Stimulated activated CD4-positive, alpha-beta T cell treated with anti-CD3 and anti-CD28 coated beads, Interleukin-4, amount 100 ng/mL, for 48 hours (primary cell): Measurements from ENCODE around the gene GSG1L.
"Not testable (repeated sequence)": the region's sequence is repeated elsewhere in the genome, so short reads cannot be mapped to it uniquely, and the experiment has no call there.

ENCODE experiments used
- DNase-seq, 2 donors: peaks; one replicate each; pipeline ENCODE4 v3.0.0-alpha.2; 2020; ENCODE audit warnings: low read depth in 2 of 2

GSG1L gene

DNA sequence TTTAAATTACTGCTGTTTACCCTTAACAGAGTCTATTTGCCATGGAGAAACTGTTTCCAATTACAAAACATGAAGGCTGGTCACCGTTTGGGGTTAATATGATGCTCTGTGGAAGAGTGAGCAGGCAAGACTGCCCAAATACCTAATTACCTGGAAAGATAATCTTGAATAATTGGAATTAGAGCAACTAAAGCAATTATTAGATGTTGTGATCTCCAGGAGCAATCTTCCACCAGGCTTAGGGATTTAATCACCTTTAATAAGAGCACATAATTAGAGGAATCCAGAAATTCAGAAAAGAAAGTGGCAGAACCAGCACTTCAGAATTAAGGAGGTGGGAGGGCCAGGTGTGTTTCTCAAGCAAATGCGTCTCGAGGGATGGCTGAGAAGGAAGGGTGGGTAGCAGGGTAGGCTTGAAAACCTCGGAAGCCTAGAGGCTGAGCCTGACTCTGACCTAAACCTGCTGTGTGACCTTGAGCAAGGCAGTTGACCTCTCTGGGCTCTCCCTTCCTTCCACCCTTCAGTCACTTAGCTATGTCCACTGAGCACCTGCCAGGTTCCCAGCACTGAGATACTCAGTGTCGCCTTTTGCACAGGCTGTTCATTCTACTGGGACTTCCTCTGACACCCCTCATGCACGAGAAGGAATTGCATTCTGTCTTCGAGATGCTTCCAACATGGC lies 113.2 kb downstream of the GSG1L start:
- DNase-seq = no peak

DNA sequence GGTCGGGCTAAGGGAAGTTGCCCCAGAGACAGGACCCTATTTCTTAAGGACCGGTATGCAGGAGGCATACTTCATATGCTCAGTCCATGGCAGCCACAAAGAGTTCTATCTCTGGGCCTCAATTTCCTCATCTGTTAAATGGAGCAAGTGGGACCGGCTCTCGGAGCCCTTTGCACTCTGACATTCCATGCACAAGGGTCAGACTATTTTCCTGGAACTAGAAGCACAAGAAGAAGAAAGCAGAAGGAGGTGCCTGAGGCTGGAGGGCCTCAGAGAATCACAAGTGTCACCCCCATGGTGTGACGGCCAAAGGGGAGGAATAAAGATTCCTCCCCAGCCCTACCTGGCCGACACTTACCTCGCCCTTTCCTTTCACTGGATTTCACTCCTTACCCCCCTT lies 115.8 kb downstream of the GSG1L start:
- no peak for DNase-seq

DNA sequence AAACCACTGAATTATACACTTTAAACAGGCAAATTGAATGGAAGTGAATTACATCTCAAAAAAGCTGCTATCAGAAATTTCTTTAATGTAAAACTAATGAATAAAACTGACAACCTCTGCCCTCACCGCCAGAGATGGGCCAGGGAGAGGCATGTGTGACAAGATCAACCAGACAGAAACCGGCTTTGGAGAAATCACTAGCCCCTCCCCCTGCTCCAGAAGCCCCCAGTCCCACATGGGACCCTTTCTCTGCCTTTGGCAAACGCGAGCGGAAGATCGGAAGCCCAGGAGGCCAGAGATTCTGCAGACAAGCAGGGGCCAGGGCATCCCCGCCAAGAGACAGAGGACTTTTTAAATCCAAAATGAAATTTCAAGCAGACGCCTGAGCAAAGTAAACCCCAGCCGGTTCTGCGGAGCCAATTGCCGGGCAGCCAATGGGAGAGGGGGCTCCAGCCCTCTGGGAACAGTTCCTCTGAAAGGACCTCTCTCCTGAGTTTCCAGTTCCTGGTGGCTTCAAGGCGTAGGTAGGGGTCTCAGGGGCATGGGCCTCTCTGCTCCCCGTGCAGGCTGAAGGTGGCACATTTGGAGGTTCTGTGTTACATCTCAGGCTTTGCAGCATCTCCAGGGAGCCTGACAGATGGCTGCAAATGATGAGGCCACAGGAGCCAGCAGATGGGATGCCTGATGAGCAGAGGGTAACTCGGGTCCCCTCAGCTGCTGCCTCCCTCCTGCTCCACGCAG lies 118.1 kb downstream of the GSG1L start:
- no peak for DNase-seq

DNA sequence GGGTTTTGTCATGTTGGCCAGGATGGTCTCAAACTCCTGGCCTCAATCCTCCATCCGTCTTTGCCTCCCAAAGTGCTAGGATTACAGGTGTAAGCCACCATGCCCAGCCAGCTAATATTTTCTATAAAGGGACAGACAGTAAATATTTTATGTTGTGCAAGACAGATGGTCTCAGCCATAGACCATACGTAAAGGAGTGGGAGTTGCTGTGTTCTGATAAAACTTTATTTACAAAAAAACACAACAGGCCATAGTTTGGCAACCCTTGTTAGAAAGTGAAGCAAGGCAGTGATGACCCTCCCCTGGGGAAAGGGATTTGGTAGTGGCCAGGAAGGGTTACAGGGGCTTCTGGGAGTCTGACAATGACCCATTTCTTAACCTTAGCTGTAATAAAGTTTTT lies 119.7 kb downstream of the GSG1L start:
- no peak for DNase-seq

- not testable (repeated sequence) for DNase-seq
Observed at GRCh38 chr16:27942071-27942470, 121.4 kb downstream of the GSG1L start.

DNA sequence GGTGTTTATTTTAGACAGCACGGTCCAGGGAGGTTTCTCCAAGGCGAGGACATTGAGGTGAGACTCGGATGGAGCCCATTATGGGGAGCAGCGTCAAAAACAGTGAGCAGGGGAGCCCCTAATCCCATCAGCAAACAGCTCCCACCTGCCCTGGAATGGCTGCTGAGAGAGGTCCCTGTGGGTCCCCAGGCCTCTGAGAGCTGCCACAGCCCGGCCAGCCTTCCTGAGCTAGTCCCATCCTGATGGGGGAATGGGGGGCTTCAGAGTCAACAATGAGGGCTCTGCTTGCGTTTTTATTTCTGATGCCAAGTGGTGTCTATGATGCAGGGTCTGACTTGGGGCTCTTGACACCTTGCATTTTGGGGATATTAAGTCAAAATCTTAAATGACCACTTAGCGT lies 128.4 kb downstream of the GSG1L start:
- no peak for DNase-seq

GRCh38 chr16:27932542-27933135 lies 130.9 kb downstream of the GSG1L start:
- no peak for DNase-seq

- DNase-seq = no peak
Observed at GRCh38 chr16:27929818-27930217, 133.7 kb downstream of the GSG1L start.

GRCh38 chr16:27928542-27928941 lies 135.0 kb downstream of the GSG1L start:
- no peak for DNase-seq

GRCh38 chr16:27927266-27927901 lies 136.1 kb downstream of the GSG1L start:
- no peak for DNase-seq

DNA sequence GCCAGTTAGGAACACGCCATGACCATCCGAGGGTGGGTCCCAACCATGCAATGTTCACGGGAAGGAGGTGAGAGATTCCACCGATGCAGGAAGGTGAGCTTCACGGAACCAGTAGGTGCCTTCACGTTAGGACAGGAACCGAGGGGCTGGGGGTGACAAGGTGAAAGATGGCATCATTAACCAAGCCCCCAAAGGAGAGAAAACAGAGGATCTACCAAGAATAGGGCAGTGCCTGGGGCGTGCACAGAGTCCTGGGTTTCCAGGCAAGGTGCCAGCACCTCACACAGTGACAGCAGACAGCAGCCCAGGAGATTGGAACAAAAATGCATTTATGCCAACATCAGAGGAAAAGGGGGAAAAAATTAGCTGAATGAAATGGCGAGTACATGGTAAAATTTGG lies 137.9 kb downstream of the GSG1L start:
- no peak for DNase-seq

- DNase-seq = no peak
Observed at GRCh38 chr16:27924411-27925118, 138.9 kb downstream of the GSG1L start.

DNA sequence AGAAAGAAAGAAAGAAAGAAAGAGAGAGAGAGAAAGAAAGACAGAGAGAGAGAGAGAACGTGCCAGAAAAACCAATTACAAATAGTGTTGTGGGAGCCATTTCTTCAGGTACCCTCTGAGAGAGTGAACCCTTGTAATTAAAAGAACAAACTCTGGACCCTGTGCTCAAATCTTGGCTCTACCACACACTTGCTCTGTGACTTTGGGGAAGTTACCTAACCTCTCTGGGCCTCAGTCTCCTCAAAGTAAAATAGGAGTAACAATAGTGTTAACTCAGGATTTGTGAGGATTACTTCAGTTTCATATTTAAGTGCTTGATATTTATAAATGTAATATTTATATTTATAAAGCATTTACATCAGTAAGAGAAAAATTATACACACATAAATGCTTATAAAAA lies 139.8 kb downstream of the GSG1L start:
- no peak for DNase-seq

DNA sequence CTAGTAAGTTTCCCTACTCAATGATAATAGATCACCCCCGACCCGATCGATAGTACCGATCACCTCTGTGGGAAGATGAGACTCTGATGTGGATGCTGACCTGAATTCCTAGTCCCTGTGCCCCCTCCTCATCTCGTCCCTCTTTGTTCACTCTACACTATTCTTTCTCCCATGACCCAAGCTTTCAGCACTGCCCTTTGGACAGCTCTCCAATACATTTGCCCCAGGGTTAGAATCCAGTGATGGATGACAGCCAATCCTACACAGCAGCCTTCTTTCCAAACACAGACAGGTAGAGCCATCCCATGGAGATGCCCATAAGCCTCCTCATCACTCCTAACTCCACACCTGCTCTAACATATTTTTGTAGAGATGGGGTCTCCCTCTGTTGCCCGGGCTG lies 141.1 kb downstream of the GSG1L start:
- DNase-seq = no peak

DNA sequence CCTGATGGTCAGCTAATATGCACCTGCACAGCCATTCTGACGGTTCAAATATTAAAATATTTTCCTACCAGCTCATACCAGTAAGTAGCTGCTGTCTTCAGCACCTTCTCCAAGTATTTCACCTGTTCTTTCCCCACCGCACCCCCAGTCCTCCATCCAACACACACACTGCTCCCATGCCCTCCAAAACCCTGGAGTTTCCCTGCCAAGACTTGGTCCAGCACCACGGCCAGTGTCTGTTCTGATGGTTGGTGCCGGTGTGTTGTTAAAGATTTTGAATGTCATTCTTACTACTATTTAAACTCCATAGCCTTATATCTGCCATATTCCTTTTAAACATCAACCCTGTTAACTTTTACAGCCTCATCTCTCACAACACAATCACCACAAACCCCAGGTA lies 142.4 kb downstream of the GSG1L start:
- DNase-seq = no peak

GRCh38 chr16:27920391-27920891 lies 143.1 kb downstream of the GSG1L start:
- DNase-seq = no peak

DNA sequence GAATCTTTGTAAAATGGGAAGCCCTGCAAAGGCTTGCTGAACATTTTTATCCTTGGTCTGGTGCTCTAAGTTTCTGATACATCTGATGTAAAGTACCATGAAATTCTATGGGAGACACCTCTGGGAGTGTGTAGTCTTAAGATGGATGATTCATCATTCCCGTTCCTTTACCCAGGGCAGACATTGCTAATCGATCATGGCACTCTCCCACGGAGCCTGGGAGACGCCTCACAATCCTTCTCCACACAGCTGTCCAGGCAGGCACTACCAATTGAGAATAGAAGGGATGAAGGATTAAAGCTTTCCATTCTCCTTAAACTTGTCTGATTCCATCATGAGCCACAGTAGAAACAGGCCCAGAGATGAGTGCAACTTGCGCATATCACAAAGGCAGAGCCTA lies 144.8 kb downstream of the GSG1L start:
- DNase-seq = no peak

DNA sequence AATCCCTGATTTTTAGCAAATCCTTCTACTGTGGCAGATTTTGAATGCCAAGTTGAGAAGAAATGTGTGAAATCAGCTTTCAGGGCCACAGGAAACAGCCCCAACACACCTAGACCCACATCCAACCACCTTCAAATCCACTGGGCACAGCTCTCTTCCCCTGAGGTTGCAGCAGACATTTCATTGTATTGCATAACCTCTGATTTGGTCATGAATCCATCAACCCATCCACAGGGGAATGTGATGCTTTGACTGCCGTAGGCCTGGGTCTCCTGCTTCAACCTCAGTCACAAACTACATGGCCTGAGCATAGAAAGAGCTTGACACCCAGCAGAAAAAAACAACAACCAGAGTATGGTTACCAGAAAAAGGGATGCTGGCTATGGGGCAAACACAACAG lies 145.6 kb downstream of the GSG1L start:
- DNase-seq = no peak

GRCh38 chr16:27911486-27911885 lies 152.0 kb downstream of the GSG1L start:
- DNase-seq = no peak

DNA sequence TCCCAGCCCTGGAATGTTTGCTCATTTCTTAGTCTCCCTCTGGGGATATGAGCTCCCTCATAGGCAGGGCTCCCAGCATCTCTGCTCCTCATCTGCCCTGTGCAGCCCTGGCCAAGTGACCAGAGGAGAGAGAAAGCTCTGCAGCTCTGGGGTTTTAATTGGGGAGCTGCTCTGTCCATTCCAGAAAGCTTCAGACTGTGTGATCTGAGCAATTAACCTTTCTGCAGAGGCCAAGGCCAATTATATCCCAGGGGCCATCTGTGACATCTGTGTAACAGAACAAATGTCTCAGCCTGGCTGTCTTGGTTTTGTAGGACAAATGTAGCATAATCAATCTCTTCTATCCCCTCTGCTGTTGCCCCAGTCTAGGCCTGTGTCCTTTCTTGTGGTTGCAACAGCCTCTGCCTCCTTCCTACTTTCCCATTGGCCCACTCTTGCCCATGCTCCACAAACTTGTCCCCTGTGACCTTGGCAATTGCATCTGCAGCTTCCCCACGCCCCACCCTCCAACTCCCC lies 156.0 kb downstream of the GSG1L start:
- no peak for DNase-seq

DNA sequence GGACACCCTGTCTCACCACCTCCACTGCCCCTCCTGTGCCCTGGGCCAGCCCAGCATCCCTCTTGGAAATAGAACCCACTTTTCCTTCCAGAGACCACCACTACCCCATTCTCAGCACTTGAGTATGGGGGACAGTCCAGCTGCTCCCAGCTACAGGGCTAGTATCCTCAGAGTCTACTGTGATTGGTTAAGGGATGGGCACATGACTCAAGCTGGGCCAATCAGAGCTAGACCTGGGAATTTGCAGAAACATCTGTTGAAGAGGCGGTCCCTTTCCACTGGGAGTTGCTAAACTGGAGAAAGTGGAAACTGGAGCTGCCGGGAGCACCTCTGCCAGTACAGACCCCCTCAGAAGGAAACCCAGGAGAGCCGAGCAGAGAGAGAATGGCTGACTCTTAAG lies 156.6 kb downstream of the GSG1L start:
- DNase-seq = no peak
